ENCODE measurements around the gene PDILT. TPM values are rescaled to one million over a fixed set of nuclear protein-coding genes. Genes with fewer than 3 reads are reported as not detected.

PDILT gene
- total and polyA plus RNA-seq, 2 experiments from 2014 or later, result not detected

- Histone ChIP-seq H3K27me3 (no peaks in the 10 kb centered on the region), H3K4me1 (ENCODE audit: low read depth) (no peaks in the 10 kb centered on the region), H3K27ac (no peak overlapping the region), H3K36me3 (no peaks in the 10 kb centered on the region), H3K9me3 (ENCODE audit: low read depth) (no peaks in the 10 kb centered on the region), H3K4me3 (no peak overlapping the region)
- DNase-seq (ENCODE audit: low read depth in 1 of 2, low spot score in 1 of 2), result no peak
- TF ChIP-seq CTCF (IDR thresholded peaks at IDR 0.05; ENCODE audit: low read depth, low read length), result no peak
These were observed 8.6 kb downstream of the PDILT start for GRCh38 chr16:20395946-20396345.

- Histone ChIP-seq H3K9me3 (ENCODE audit: low read depth) (no peaks in the 10 kb centered on the region), H3K36me3 (no peaks in the 10 kb centered on the region), H3K4me1 (ENCODE audit: low read depth) (no peaks in the 10 kb centered on the region), H3K4me3 (no peak overlapping the region), H3K27me3 (no peaks in the 10 kb centered on the region), H3K27ac (no peak overlapping the region)
- peak in 1 of 2 donors; percentile 35 for DNase-seq (ENCODE audit: low read depth in 1 of 2, low spot score in 1 of 2)
- TF ChIP-seq CTCF (IDR thresholded peaks at IDR 0.05; ENCODE audit: low read depth, low read length), result no peak
These were observed 10.5 kb downstream of the PDILT start for GRCh38 chr16:20393801-20394577.

DNA sequence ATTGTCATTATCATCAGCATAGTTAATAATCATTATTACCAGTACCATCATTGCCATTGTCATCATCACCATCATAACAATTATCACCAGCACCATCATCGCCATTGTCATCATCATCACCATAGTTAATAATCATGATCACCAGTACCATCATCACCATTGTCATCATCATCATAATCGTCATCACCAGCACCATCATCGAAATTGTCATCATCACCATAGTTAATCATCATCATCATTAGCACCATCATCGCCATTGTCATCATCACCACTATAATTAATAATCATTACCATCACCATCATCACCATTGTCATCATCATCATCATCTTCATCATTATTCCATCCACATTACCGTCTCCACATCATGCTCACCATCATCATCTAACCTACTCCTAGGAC, 13.5 kb downstream of the PDILT start:
- DNase-seq (ENCODE audit: low read depth in 1 of 2, low spot score in 1 of 2), result no peak
- Histone ChIP-seq H3K9me3 (ENCODE audit: low read depth) (no peaks in the 10 kb centered on the region), H3K27me3 (no peaks in the 10 kb centered on the region), H3K27ac (no peak overlapping the region), H3K36me3 (no peaks in the 10 kb centered on the region), H3K4me1 (ENCODE audit: low read depth) (no peaks in the 10 kb centered on the region), H3K4me3 (no peak overlapping the region)
- TF ChIP-seq CTCF (IDR thresholded peaks at IDR 0.05; ENCODE audit: low read depth, low read length), result no peak

- DNase-seq (ENCODE audit: low read depth in 1 of 2, low spot score in 1 of 2), result no peak
- Histone ChIP-seq H3K27me3 (no peaks in the 10 kb centered on the region), H3K9me3 (ENCODE audit: low read depth) (no peaks in the 10 kb centered on the region), H3K4me1 (ENCODE audit: low read depth) (no peaks in the 10 kb centered on the region), H3K27ac (no peak overlapping the region), H3K36me3 (no peaks in the 10 kb centered on the region), H3K4me3 (no peak overlapping the region)
- no peak for TF ChIP-seq CTCF (IDR thresholded peaks at IDR 0.05; ENCODE audit: low read depth, low read length)
These were observed 15.7 kb downstream of the PDILT start for GRCh38 chr16:20388854-20389253.

- Histone ChIP-seq H3K27ac (no peak overlapping the region), H3K9me3 (ENCODE audit: low read depth) (no peaks in the 10 kb centered on the region), H3K36me3 (no peaks in the 10 kb centered on the region), H3K27me3 (no peaks in the 10 kb centered on the region), H3K4me1 (ENCODE audit: low read depth) (no peaks in the 10 kb centered on the region), H3K4me3 (no peak overlapping the region)
- no peak for DNase-seq (ENCODE audit: low read depth in 1 of 2, low spot score in 1 of 2)
- no peak for TF ChIP-seq CTCF (IDR thresholded peaks at IDR 0.05; ENCODE audit: low read depth, low read length)
These were observed 16.6 kb downstream of the PDILT start for GRCh38 chr16:20387978-20388377.
